ENCODE measurements around the gene MAPT.

MAPT gene

GRCh38 chr17:45923511-45924268 is 29.3 kb downstream of the MAPT start:
- H3K36me3 ChIP-seq (replicated peaks; ENCODE audit: insufficient read depth, low read length) = no peaks in the 10 kb centered on the region
- H3K9me3 ChIP-seq (replicated peaks; ENCODE audit: insufficient read depth, low read length) = no peaks in the 10 kb centered on the region
- H3K9me2 ChIP-seq (replicated peaks; ENCODE audit: insufficient read depth, low read length) = no peaks in the 10 kb centered on the region
- no peaks in the 10 kb centered on the region for H3K79me2 ChIP-seq (ENCODE audit: low read length)
- H4K20me1 ChIP-seq (ENCODE audit: insufficient read depth, low read length) = no peaks in the 10 kb centered on the region
- H3K4me2 ChIP-seq (ENCODE audit: low read depth, low read length) = no peak overlapping the region
- no peak for TF ChIP-seq EZH2 (optimal IDR thresholded peaks at IDR 0.05; ENCODE audit: low read depth, low read length)
- no peak for TF ChIP-seq EZH2phosphoT487 (IDR thresholded peaks at IDR 0.05; ENCODE audit: low read length)
- TF ChIP-seq CTCF (IDR thresholded peaks at IDR 0.05; ENCODE audit: low read length) = no peak
- H2AFZ ChIP-seq (ENCODE audit: low read length) = no peak overlapping the region
- DNase-seq = no peak
- H3K9ac ChIP-seq (ENCODE audit: low read length) = no peak overlapping the region
- H3F3A ChIP-seq (ENCODE audit: insufficient read depth, low read length) = no peaks in the 10 kb centered on the region
- no peaks in the 10 kb centered on the region for H3K4me1 ChIP-seq (ENCODE audit: low read length)
- no peak overlapping the region for H3K4me3 ChIP-seq (ENCODE audit: low read length)
- H3K27me3 ChIP-seq (replicated peaks; ENCODE audit: insufficient read depth, low read length) = no peaks in the 10 kb centered on the region
- no peak overlapping the region for H3K27ac ChIP-seq (ENCODE audit: low read length)

- no peak overlapping the region for H3K9ac ChIP-seq (ENCODE audit: low read length)
- H3F3A ChIP-seq (ENCODE audit: insufficient read depth, low read length) = no peaks in the 10 kb centered on the region
- no peaks in the 10 kb centered on the region for H3K36me3 ChIP-seq (replicated peaks; ENCODE audit: insufficient read depth, low read length)
- no peak for DNase-seq
- H4K20me1 ChIP-seq (ENCODE audit: insufficient read depth, low read length) = peaks cover under 1% of the 10 kb centered on the region; the same call in 1 of the 2 replicates
- H3K4me2 ChIP-seq (ENCODE audit: low read depth, low read length) = no peak overlapping the region
- H3K4me3 ChIP-seq (ENCODE audit: low read length) = no peak overlapping the region
- TF ChIP-seq EZH2phosphoT487 (IDR thresholded peaks at IDR 0.05; ENCODE audit: low read length) (no peak), CTCF (IDR thresholded peaks at IDR 0.05; ENCODE audit: low read length) (no peak), EZH2 (optimal IDR thresholded peaks at IDR 0.05; ENCODE audit: low read depth, low read length) (no peak)
- no peaks in the 10 kb centered on the region for H3K9me3 ChIP-seq (replicated peaks; ENCODE audit: insufficient read depth, low read length)
- H3K4me1 ChIP-seq (ENCODE audit: low read length) = no peaks in the 10 kb centered on the region
- H3K27me3 ChIP-seq (replicated peaks; ENCODE audit: insufficient read depth, low read length) = no peaks in the 10 kb centered on the region
- H3K79me2 ChIP-seq (ENCODE audit: low read length) = no peaks in the 10 kb centered on the region
- no peak overlapping the region for H3K27ac ChIP-seq (ENCODE audit: low read length)
- H3K9me2 ChIP-seq (replicated peaks; ENCODE audit: insufficient read depth, low read length) = no peaks in the 10 kb centered on the region
- no peak overlapping the region for H2AFZ ChIP-seq (ENCODE audit: low read length)
These were observed 30.0 kb downstream of the MAPT start for GRCh38 chr17:45924332-45924820.

GRCh38 chr17:45925311-45925710 is 31.0 kb downstream of the MAPT start:
- no peaks in the 10 kb centered on the region for H3K9me2 ChIP-seq (replicated peaks; ENCODE audit: insufficient read depth, low read length)
- H3K9me3 ChIP-seq (replicated peaks; ENCODE audit: insufficient read depth, low read length) = no peaks in the 10 kb centered on the region
- H3K4me3 ChIP-seq (ENCODE audit: low read length) = no peak overlapping the region
- no peaks in the 10 kb centered on the region for H3K36me3 ChIP-seq (replicated peaks; ENCODE audit: insufficient read depth, low read length)
- H3K27me3 ChIP-seq (replicated peaks; ENCODE audit: insufficient read depth, low read length) = no peaks in the 10 kb centered on the region
- no peak for DNase-seq
- no peak overlapping the region for H2AFZ ChIP-seq (ENCODE audit: low read length)
- no peaks in the 10 kb centered on the region for H3F3A ChIP-seq (ENCODE audit: insufficient read depth, low read length)
- no peak overlapping the region for H3K4me2 ChIP-seq (ENCODE audit: low read depth, low read length)
- TF ChIP-seq EZH2phosphoT487 (IDR thresholded peaks at IDR 0.05; ENCODE audit: low read length) (no peak), CTCF (IDR thresholded peaks at IDR 0.05; ENCODE audit: low read length) (no peak), EZH2 (optimal IDR thresholded peaks at IDR 0.05; ENCODE audit: low read depth, low read length) (no peak)
- no peak overlapping the region for H3K27ac ChIP-seq (ENCODE audit: low read length)
- no peaks in the 10 kb centered on the region for H3K4me1 ChIP-seq (ENCODE audit: low read length)
- H3K9ac ChIP-seq (ENCODE audit: low read length) = no peak overlapping the region
- H4K20me1 ChIP-seq (ENCODE audit: insufficient read depth, low read length) = peaks cover 5% of the 10 kb centered on the region; the same call in 1 of the 2 replicates
- H3K79me2 ChIP-seq (ENCODE audit: low read length) = no peaks in the 10 kb centered on the region
